Mesothelial cell of epicardium (in vitro differentiated cells): ENCODE measurements around the gene NKAIN2. TPM values are rescaled to one million over a fixed set of nuclear protein-coding genes. Genes with fewer than 3 reads are reported as not detected.

Experiments
- DNase-seq, 2 experiments: peaks; one replicate each; pipeline ENCODE4 v3.0.0; 2021; ENCODE audit warnings: low spot score in 2 of 2; ENCODE audit not compliant: unreplicated experiment in 2 of 2
- H3K27ac Mint-ChIP-seq: 2 replicates; pipeline ENCODE4 v1.8.0; 2021; ENCODE audit warnings: mixed read lengths
- H3K27me3 Mint-ChIP-seq: 2 replicates; pipeline ENCODE4 v1.8.0; 2021; ENCODE audit warnings: low read depth, mixed read lengths
- H3K36me3 Mint-ChIP-seq: 2 replicates; pipeline ENCODE4 v1.8.0; 2021; ENCODE audit warnings: mixed read lengths
- H3K4me1 Mint-ChIP-seq: 2 replicates; pipeline ENCODE4 v1.8.0; 2021; ENCODE audit warnings: mixed read lengths
- H3K4me3 Mint-ChIP-seq: 2 replicates; pipeline ENCODE4 v1.8.0; 2021; ENCODE audit warnings: mild to moderate bottlenecking, moderate library complexity, mixed read lengths
- H3K9me3 Mint-ChIP-seq: 2 replicates; pipeline ENCODE4 v1.8.0; 2021; ENCODE audit warnings: mixed read lengths
- total RNA-seq: library from RNA; stranded (reverse); gene quantifications from 3 replicates; pipeline ENCODE4 v1.2.1, GENCODE V29; 2021
- TF ChIP-seq, protein P1 (sequence below): fragments of 200-600 bp; sonication (generic); IDR thresholded peaks from one replicate; pipeline ENCODE4 v1.5.0; 2021; ENCODE audit warnings: antibody characterized with exemption; ENCODE audit not compliant: unreplicated experiment

Gene NKAIN2
- total RNA-seq, 1 donor from 2014 or later = 1.6 TPM

DNA sequence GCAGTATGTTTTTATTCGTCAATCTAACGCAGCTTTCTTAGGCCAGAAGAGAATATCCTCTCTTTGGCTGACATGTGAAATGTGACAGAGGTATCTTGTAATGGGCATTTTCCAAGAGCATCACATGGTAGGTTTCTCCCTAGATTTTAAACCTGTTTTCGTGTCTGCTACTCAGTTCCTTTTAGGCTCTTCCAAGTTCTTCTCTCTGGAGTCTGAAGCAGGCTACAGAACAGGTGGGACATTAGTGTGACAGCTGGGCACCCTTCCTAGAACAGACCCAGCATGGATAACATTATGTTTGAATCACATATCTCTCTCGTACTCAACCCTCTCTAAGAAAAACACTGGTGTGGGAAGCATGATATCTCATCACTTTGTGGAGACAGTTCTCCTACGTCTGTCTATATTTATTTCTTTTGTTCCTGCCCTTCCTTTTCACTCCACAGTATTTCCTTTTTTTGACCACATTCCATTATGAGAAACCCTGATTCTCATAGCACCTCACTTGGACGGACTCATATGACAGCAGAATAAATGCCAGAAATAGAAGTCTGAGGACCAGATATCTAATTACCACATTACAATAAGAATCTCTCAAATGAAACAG lies 263.4 kb downstream of the NKAIN2 start:
- no peak for DNase-seq
- peaks cover 4% of the 10 kb centered on the region for H3K27me3 Mint-ChIP-seq
- H3K4me3 Mint-ChIP-seq = no peak overlapping the region
- no peaks in the 10 kb centered on the region for H3K36me3 Mint-ChIP-seq
- no peaks in the 10 kb centered on the region for H3K4me1 Mint-ChIP-seq
- TF ChIP-seq, protein P1, sequence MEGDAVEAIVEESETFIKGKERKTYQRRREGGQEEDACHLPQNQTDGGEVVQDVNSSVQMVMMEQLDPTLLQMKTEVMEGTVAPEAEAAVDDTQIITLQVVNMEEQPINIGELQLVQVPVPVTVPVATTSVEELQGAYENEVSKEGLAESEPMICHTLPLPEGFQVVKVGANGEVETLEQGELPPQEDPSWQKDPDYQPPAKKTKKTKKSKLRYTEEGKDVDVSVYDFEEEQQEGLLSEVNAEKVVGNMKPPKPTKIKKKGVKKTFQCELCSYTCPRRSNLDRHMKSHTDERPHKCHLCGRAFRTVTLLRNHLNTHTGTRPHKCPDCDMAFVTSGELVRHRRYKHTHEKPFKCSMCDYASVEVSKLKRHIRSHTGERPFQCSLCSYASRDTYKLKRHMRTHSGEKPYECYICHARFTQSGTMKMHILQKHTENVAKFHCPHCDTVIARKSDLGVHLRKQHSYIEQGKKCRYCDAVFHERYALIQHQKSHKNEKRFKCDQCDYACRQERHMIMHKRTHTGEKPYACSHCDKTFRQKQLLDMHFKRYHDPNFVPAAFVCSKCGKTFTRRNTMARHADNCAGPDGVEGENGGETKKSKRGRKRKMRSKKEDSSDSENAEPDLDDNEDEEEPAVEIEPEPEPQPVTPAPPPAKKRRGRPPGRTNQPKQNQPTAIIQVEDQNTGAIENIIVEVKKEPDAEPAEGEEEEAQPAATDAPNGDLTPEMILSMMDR = no peak
- H3K27ac Mint-ChIP-seq = no peak overlapping the region
- H3K9me3 Mint-ChIP-seq = peaks cover 11% of the 10 kb centered on the region

GRCh38 chr6:124069230-124069950 lies 265.7 kb downstream of the NKAIN2 start:
- H3K27ac Mint-ChIP-seq = no peak overlapping the region
- TF ChIP-seq, protein P1 = no peak
- no peaks in the 10 kb centered on the region for H3K4me1 Mint-ChIP-seq
- DNase-seq = no peak
- H3K4me3 Mint-ChIP-seq = no peak overlapping the region
- no peaks in the 10 kb centered on the region for H3K36me3 Mint-ChIP-seq
- peaks cover 4% of the 10 kb centered on the region for H3K27me3 Mint-ChIP-seq
- H3K9me3 Mint-ChIP-seq = peaks cover 11% of the 10 kb centered on the region

DNA sequence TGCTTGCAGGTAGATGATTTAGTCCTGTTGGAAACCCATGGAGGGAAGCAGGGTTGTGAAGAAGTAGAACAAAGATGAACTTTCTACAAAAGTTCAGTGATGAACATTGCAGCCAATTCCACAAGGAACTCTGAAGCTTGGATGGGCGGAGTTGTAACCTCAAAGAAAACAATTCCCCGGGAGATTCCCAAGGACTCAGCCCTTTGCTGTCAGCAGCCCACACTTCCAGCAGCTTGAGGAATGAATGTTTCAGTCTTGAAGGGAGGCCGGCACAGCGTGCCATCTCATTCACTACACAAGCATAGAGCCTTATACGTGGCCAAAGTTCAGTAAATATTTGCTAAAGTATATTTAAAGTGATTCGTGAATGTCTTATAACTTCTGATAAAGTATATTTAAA lies 269.4 kb downstream of the NKAIN2 start:
- Mint-ChIP-seq H3K36me3 (no peaks in the 10 kb centered on the region), H3K4me3 (no peak overlapping the region), H3K9me3 (peaks cover 11% of the 10 kb centered on the region), H3K27me3 (peaks cover 4% of the 10 kb centered on the region), H3K4me1 (peaks cover 13% of the 10 kb centered on the region), H3K27ac (no peak overlapping the region)
- no peak for DNase-seq
- TF ChIP-seq, protein P1 = no peak

DNA sequence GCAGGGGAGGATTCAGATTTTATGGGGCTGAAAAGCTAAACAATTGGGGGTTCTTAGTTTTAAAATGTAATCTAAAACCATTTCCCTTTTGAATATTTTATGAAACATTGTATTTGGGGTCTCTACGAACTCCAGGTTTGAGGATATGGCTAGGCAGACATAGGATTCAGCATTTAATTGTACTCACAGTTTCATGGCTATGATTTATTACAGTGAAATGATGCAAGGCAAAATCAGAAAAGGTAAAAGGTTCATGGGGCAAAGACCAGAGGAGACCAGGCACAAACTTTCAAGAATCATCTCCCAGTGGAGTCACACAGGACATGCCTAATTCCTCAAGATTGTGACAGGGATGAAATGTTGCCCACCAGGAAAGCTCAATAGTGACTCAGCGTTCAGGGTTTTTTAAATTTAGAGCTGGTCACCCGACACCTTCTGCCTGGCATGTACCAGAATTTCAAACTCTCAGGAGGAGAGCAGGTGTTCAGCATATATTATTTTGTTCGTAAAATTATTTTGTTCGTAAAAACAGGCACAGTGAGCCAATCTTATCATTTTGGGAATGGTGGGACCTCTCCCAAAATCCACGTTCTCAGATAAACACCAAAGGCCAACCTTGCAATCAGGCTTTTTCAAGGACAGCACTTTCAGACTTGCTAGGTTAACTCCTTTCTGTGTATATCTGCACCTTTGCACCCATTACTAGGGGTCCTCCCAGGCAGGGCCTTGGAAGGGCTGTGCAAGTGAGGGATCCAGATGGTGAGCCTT lies 270.3 kb downstream of the NKAIN2 start:
- Mint-ChIP-seq H3K4me3 (no peak overlapping the region), H3K36me3 (no peaks in the 10 kb centered on the region), H3K27me3 (peaks cover 4% of the 10 kb centered on the region), H3K4me1 (peaks cover 13% of the 10 kb centered on the region), H3K9me3 (peaks cover 11% of the 10 kb centered on the region), H3K27ac (no peak overlapping the region)
- no peak for DNase-seq
- TF ChIP-seq, protein P1 = no peak

DNA sequence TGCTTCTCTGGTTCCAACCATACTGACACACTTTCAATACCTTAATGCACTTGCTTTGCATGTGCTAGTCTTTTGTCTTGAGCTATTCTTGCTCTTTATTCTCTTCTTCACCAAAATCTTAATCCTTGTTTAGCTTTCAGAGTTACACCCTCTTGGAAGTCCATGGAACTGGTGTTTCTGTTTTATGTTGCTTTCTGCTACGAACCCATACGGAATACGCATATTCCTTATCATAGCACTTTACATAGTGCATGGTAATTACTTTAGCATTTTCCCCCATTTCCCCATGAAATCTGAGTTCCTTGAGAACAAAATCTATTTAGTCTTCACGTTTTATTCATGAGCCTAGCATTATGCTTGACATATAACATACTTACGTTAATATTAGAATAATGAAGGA lies 270.9 kb downstream of the NKAIN2 start:
- no peaks in the 10 kb centered on the region for H3K36me3 Mint-ChIP-seq
- H3K9me3 Mint-ChIP-seq = peaks cover 11% of the 10 kb centered on the region
- H3K4me3 Mint-ChIP-seq = no peak overlapping the region
- H3K4me1 Mint-ChIP-seq = peaks cover 15% of the 10 kb centered on the region
- peaks cover 4% of the 10 kb centered on the region for H3K27me3 Mint-ChIP-seq
- H3K27ac Mint-ChIP-seq = no peak overlapping the region
- TF ChIP-seq, protein P1 = no peak
- DNase-seq = no peak
